GM12872 (cell line): Measurements from ENCODE around the gene CLEC10A.

ENCODE experiments used
- TF ChIP-seq, protein P1 (sequence below): IDR thresholded peaks from 3 replicates; pipeline ENCODE4 v1.5.1; 2011; ENCODE audit warnings: low read depth, mild to moderate bottlenecking, low read length, moderate library complexity; ENCODE audit not compliant: insufficient read depth

The CLEC10A gene

DNA sequence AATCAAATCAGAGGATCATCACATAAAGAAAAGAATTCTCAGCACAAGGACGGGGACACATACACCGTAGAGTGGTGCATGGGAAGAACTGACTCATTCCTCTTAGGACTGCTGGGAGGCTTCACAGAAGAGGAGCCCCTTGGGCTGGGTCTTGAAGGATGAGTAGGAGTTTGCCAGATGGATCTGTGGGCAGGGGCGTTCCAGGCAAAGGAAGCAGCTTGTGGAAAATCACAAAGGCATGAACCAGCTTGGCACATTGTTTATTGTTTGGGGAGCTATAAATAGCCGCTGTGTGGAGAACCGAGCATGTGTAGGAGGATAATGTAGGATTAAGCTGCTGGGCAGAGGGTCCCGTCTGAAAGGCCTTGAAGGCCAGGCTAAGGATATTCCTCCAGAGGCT is 31.1 kb downstream of the CLEC10A start:
- TF ChIP-seq, protein P1, sequence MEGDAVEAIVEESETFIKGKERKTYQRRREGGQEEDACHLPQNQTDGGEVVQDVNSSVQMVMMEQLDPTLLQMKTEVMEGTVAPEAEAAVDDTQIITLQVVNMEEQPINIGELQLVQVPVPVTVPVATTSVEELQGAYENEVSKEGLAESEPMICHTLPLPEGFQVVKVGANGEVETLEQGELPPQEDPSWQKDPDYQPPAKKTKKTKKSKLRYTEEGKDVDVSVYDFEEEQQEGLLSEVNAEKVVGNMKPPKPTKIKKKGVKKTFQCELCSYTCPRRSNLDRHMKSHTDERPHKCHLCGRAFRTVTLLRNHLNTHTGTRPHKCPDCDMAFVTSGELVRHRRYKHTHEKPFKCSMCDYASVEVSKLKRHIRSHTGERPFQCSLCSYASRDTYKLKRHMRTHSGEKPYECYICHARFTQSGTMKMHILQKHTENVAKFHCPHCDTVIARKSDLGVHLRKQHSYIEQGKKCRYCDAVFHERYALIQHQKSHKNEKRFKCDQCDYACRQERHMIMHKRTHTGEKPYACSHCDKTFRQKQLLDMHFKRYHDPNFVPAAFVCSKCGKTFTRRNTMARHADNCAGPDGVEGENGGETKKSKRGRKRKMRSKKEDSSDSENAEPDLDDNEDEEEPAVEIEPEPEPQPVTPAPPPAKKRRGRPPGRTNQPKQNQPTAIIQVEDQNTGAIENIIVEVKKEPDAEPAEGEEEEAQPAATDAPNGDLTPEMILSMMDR = no peak

DNA sequence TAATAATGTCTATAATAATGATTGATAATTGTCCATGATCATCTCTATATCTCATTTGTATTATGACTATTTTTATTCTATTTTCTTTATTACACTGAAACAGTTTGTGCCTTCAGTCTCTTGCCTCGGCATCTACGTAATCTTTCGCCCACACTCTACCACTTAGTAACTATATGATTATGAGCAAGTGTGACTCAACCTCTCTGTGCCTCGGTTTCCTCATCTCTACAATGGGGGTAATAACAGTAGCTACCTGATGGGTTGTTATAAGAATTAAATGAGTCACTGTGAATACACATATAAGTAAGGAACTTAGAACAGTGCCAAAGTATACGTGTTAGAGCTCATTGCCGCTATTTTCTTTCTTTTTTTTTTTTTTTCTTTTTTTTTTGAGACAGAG is 32.5 kb downstream of the CLEC10A start:
- TF ChIP-seq, protein P1 = no peak

DNA sequence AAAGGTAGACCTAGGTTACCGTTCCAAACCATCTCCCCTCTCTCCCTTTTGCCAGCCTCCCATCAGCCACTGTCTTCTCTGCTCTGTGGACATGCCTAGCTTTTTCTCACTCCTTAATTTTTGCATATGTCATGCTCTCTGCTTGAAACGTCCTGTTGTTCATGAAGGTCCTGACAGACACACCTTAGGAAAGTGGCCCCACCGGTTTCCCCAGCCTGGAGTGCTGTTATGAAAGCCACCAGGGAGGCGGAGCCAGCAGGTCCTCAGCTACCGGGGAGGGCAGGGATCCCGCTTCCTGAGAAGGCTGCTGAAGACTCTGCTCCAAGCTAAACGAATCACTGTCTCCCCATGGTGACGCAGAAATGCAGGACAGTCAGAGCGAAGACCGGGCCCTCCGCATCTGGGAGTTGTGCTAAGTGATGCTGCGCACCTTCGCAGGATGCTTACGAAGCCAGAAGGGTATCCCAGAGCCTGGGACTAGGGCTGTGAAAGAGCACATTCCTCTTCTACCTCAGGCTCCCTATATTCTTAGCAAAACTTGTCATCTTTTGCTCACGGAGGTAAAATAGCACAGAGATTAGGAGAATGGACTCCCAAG is 33.8 kb downstream of the CLEC10A start:
- TF ChIP-seq, protein P1 = no peak

DNA sequence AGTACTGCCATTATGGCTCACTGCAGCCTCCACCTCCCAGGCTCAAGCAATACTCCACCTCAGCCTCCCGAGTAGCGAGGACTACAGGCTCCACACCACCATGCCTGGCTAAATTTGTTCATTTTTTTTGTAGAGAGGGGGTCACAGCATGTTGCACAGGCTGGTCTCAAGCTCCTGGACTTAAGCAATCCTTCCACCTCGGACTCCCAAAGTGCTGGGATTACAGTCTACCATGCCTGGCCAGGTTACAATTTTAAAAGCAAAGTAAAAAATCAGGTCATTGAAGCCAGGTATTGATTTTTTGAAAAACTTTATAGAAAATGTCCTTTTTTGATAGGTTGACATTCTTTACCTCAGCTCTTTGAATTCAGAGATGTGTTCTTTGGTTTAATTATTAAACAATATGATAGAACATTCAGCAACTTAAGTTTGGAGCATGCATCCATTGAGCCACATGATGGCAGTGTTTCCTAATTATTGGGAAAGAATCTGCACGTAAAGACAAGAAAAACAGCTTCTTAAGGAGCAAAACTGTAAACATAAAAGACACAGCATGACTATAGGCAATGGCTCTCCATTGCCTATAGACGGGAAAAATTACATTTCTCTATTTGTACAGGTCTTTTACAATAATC is 34.4 kb downstream of the CLEC10A start:
- TF ChIP-seq, protein P1 = peak; percentile 56; the same call in 1 of the 3 replicates

DNA sequence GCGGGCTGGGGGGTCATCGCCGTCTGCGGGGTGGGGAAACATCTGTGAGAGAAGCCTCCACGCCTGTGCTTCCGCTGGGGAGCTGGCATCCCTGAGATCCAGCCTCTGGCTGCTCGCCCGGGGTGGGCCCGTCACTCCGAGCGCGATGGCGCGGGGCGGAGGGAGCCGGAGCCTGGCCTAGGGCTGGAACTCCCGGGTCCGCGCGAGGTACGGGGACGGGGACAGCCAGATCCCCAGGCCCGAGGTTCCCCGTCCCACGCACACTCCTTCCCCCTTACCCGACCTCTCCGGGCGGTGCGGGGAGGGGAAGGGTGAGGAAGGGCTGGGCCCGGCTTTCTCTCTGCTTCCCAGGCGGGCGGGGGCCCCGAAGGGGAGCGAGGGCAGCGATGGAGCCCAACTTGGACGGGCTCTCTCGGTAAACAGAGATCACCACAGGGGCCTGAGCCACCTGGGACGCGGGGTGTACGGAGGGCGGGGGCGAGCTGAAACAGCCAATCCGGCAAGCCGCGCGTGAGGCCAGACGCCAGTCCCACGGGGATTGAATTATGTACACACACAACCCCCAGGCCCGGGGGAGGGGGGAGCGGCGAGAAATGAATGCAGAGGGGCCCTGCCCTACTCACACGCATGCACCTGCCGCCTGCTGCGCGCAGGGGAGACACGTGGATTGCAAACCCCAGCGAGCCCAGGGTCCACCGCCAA is 36.4 kb downstream of the CLEC10A start, which contains the start of gene SLC16A11:
Gene SLC16A11 (minus strand): TSS at position 596 of the 702 bp plus-strand sequence. CDS start 579 bp downstream, at position 17.
- TF ChIP-seq, protein P1 = no peak

DNA sequence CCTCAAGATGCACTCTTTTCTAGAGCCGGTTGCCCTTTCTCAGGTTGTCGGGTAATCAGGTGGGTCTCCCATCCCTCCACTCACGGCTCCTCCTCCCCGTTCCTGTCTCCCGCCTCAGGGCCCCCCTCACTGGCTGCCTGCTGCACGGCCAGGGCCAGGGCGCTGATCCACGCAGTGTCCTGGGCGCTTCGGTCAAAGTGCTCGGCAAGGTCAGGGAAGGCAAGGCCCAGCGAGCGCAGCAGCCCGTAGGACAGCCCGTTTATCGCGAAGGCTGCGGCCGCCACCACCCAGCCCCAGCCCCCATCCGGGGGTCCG is 36.9 kb downstream of the CLEC10A start:
- TF ChIP-seq, protein P1 = no peak

DNA sequence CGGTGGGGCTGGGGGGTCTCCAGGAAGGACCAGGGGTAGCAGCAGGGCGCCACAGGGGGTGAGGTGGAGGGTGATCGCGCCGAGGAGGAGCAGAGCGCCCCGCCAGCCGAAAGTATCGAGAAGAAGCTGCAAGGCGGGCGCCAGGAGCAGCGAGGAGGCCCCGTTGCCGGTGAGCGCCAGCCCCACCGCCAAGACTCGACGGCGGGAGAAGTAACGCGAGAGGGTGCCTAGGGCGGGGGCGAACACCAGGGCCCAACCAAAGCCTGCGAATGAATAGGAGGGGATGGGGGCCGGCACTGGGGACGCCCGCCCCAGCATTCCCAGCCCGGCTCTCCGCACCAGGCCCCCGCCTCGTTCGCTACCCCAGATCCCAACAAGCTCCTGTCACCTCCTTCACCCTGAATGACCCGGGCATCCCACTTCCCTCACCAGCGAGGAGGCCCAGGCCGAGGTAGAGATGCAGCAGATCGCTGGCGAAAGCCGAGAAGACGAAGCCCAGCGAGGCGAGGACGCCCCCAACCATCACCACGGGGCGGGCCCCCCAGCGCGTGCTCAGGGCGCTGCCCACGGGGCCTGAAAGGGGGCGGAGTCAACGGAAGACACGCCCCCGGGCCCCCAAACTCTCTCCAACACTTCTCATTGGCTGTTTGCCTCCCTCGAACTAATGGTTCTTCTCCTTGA is 37.4 kb downstream of the CLEC10A start:
- TF ChIP-seq, protein P1 = no peak
